Heart right ventricle (tissue), 16 donors: ENCODE data around the gene LMNA. TPM values are rescaled to one million over a fixed set of nuclear protein-coding genes. Genes with fewer than 3 reads are reported as not detected.

Source experiments
- ATAC-seq, 8 donors: fragments of 200-7000 bp; cut with Tn5 transposase; one replicate each; pipeline ENCODE4 v1.9.1; 2020; ENCODE audit warnings: mild to moderate bottlenecking in 8 of 8, moderate library complexity in 8 of 8, moderate number of reproducible peaks in 1 of 8
- DNase-seq, 2 donors: peaks; one replicate each; pipeline ENCODE4 v3.0.0-alpha.2; 2020
- H3K27ac ChIP-seq, 10 donors: fragments of 200-600 bp; sonication (generic) in 2 of 10; one replicate each; pipeline versions ENCODE4 v1.5.0 to v1.8.0; 2020 to 2022; ENCODE audit warnings: mild to moderate bottlenecking in 3 of 10
- H3K27me3 ChIP-seq, 7 donors: fragments of 200-600 bp; one replicate each; pipeline ENCODE4 v1.8.0; 2021 to 2022; ENCODE audit warnings: mild to moderate bottlenecking in 2 of 7
- H3K36me3 ChIP-seq, 9 donors: fragments of 200-600 bp; sonication (generic) in 1 of 9; one replicate each; pipeline versions ENCODE4 v1.5.0 to v1.8.0; 2020 to 2022; ENCODE audit warnings: mild to moderate bottlenecking in 2 of 9
- H3K4me1 ChIP-seq, 9 donors: fragments of 200-600 bp; sonication (generic) in 1 of 9; one replicate each; pipeline versions ENCODE4 v1.5.0 to v1.8.0; 2020 to 2022; ENCODE audit warnings: mild to moderate bottlenecking in 4 of 9
- H3K4me3 ChIP-seq, 10 donors: fragments of 200-600 bp; sonication (generic) in 2 of 10; one replicate each; pipeline versions ENCODE4 v1.5.0 to v1.8.0; 2020 to 2022; ENCODE audit warnings: mild to moderate bottlenecking in 7 of 10, moderate library complexity in 2 of 10
- H3K9me3 ChIP-seq, 11 donors: fragments of 200-600 bp in 10 of 11; sonication (generic) in 2 of 11; one replicate each; pipeline versions ENCODE4 v1.5.0 to v1.8.0; 2013 to 2022; ENCODE audit warnings: mild to moderate bottlenecking in 2 of 11, control low read depth in 1 of 11, moderate library complexity in 1 of 11
- WGBS, 2 donors: extraction: QIAGEN DNeasy Blood & Tissue Kit; methylation state at CpG; one replicate each; pipeline ENCODE4 v1.1.7; 2013; ENCODE audit warnings: inconsistent platforms in 1 of 2; 5-methylcytosine and 5-hydroxymethylcytosine counted together
- intact Hi-C, 10 donors: fragments of 100-400 bp; cut with DNase I; formaldehyde crosslinking; loops; one replicate each; pipeline versions ENCODE4 v1.11.1 to v1.14.2; 2022
- polyA plus RNA-seq, 2 donors: library from polyadenylated mRNA; stranded (reverse); fragments of 200-250 nt; gene quantifications; one replicate each; pipeline ENCODE4 v1.2.3, GENCODE V29; 2013
- total RNA-seq, 10 donors: library from RNA; stranded (reverse); fragmentation: NEBNext Ultra II Directional in 3 of 10; extraction: Animal tissue kit (Norgen Biotek cat#: 25700) in 3 of 10; gene quantifications; one replicate each; pipeline versions ENCODE4 v1.2.1 to v1.2.4, GENCODE V29; 2021 to 2023
- TF ChIP-seq, protein P1 (sequence below), 9 donors: fragments of 200-600 bp; sonication (generic) in 2 of 9; IDR thresholded peaks; one replicate each; pipeline versions ENCODE4 v1.5.0 to v1.8.0; 2021 to 2022; ENCODE audit warnings: antibody characterized with exemption in 9 of 9, mild to moderate bottlenecking in 5 of 9, moderate library complexity in 1 of 9
- donor health status: Arrhythmogenic right ventricular cardiomyopathy.
- donor health status: ischemic (EF 13 %, LVEDD 7.1; RV severe dilation, severe dysfunction).
- donor health status: healthy with polysubstance abuse.
- donor health status: DM: no; HTN: yes; CAD: no.
- donor health status: DM: no; HTN: no; CAD: no.
- donor health status: ischemic (EF 25% LVEDD 6.9; RV normal size, moderate dysfunction).
- donor health status: ischemic (EF 25% LVEDD 5.7; RV mildly dilated, moderate dysfunction).
- donor health status: healthy.
- donor health status: DM: yes; HTN: yes; CAD: no.
- donor health status: Ischemic cardiomyopathy.
- donor health status: ischemic (EF 35%, LVEDD 5.7; RV mildly dilated, moderate dysfunction).
- donor health status: nonischemic (EF 11% LVEDD 7.7; RV severe dilation, severe dysfunction).
- donor health status: DM: yes; HTN: yes; CAD: no.
- donor health status: PGD.
- donor health status: ischemic (EF 29% LVEDD 5.4; RV normal size, mild dysfunction).
- donor health status: nonischemic (EF 23%, LVEDD 6.1; RV moderate dilation, normal function).

The LMNA gene
- total and polyA plus RNA-seq, 12 donors = 213 to 554 (median 277) TPM

DNA sequence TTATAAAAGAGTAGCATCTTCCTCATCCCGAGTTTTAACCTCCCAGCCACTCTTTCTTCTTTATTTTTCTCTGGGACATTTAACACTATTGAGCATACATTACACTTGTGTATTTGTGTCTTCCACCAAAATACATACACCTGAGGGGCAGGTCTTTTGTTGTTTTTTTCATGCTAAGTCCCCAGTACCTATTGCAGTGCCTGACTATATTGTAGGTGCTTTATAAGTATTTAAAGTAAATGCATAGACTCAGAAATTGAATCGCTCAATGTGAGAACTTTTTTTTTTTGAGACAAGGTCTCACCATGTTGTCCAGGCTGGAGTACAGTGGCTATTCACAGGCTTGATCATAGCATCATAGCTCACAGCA is 31.1 kb downstream of the LMNA start:
- no peak overlapping the region for H3K4me3 ChIP-seq
- WGBS, 2 donors = 66 to 76% methylated on average over 2 of the region's 2 CpGs
- TF ChIP-seq, protein P1, sequence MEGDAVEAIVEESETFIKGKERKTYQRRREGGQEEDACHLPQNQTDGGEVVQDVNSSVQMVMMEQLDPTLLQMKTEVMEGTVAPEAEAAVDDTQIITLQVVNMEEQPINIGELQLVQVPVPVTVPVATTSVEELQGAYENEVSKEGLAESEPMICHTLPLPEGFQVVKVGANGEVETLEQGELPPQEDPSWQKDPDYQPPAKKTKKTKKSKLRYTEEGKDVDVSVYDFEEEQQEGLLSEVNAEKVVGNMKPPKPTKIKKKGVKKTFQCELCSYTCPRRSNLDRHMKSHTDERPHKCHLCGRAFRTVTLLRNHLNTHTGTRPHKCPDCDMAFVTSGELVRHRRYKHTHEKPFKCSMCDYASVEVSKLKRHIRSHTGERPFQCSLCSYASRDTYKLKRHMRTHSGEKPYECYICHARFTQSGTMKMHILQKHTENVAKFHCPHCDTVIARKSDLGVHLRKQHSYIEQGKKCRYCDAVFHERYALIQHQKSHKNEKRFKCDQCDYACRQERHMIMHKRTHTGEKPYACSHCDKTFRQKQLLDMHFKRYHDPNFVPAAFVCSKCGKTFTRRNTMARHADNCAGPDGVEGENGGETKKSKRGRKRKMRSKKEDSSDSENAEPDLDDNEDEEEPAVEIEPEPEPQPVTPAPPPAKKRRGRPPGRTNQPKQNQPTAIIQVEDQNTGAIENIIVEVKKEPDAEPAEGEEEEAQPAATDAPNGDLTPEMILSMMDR (IDR thresholded peaks at IDR 0.05) = no peak
- H3K27me3 ChIP-seq = peaks cover 0 to 14% (median 12%) of the 10 kb centered on the region in 7 donors
- H3K27ac ChIP-seq = peak overlapping the region in 1 of 10 donors; percentile 89
- H3K36me3 ChIP-seq = peaks cover 0 to 7% (median 0%) of the 10 kb centered on the region in 9 donors
- peaks cover 8 to 53% (median 24%) of the 10 kb centered on the region in 9 donors for H3K4me1 ChIP-seq
- intact Hi-C loops = loop anchor here (1.0 to 5.0 kb wide), 6 partner anchors 77 to 172 kb away; no protein-coding TSS in a partner anchor
- H3K9me3 ChIP-seq = no peaks in the 10 kb centered on the region
- DNase-seq (no peak), ATAC-seq (no peak)

GRCh38 chr1:156146020-156146768 is 31.7 kb downstream of the LMNA start:
- no peaks in the 10 kb centered on the region for H3K9me3 ChIP-seq
- DNase-seq (peak; percentile 67 to 81), ATAC-seq (peak; percentile 18 to 67 (median 58))
- H3K4me3 ChIP-seq = peak overlapping the region in 4 of 10 donors; percentile 0 to 28 (median 9)
- H3K27me3 ChIP-seq = peaks cover 0 to 19% (median 18%) of the 10 kb centered on the region in 7 donors
- peak overlapping the region in 3 of 10 donors; percentile 2 to 89 (median 3) for H3K27ac ChIP-seq
- TF ChIP-seq, protein P1 (IDR thresholded peaks at IDR 0.05) = peak; percentile 36 to 78 (median 71)
- 12 to 18% methylated on average over 13 of the region's 13 CpGs for WGBS, 2 donors
- peaks cover 0 to 1% (median 0%) of the 10 kb centered on the region in 9 donors for H3K36me3 ChIP-seq
- intact Hi-C loops = loop anchor here in 9 of 10 donors (1.0 to 5.0 kb wide), 6 partner anchors 76 to 171 kb away; no protein-coding TSS in a partner anchor
- peaks cover 4 to 54% (median 20%) of the 10 kb centered on the region in 9 donors for H3K4me1 ChIP-seq

- peak in 1 of 2 donors; percentile 25 for DNase-seq
- Histone ChIP-seq H3K9me3 (no peaks in the 10 kb centered on the region), H3K36me3 (no peaks in the 10 kb centered on the region), H3K27ac (peak overlapping the region in 4 of 10 donors; percentile 2 to 89 (median 14)), H3K4me3 (no peak overlapping the region), H3K4me1 (peaks cover 3 to 59% (median 15%) of the 10 kb centered on the region in 9 donors), H3K27me3 (peaks cover 0 to 23% (median 20%) of the 10 kb centered on the region in 7 donors)
- TF ChIP-seq, protein P1 (IDR thresholded peaks at IDR 0.05) = no peak
- 33 to 34% methylated on average over 9 of the region's 9 CpGs for WGBS, 2 donors
- peak in 6 of 8 donors; percentile 6 to 16 (median 10) for ATAC-seq
- intact Hi-C loops = loop anchor here in 9 of 10 donors (1.0 to 5.0 kb wide), 6 partner anchors 75 to 170 kb away; no protein-coding TSS in a partner anchor
Measured at GRCh38 chr1:156146769-156147405, 32.4 kb downstream of the LMNA start.

DNA sequence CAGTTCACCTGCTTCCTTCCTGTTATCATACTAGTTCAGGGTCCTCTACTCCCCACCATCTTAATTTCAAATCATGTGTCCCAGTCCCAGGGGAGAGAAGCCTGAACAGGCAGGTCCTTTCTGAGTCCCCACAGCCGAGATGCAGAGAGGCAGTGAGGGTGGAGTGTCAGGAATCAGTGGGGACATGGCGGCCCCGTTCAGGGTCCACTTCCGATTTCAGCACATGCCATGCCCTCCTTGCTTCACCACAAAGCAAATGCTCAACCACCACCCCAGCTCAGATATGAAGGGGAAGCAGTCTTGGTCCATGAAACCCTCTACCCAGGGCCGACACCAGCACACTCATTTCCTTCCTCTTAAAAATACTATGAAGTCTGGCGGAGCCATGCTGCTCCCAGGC is 33.7 kb downstream of the LMNA start:
- Histone ChIP-seq H3K4me3 (no peak overlapping the region), H3K36me3 (no peaks in the 10 kb centered on the region), H3K27me3 (peaks cover 0 to 25% (median 20%) of the 10 kb centered on the region in 7 donors), H3K27ac (peak overlapping the region in 3 of 10 donors; percentile 16 to 89 (median 22)), H3K4me1 (peaks cover 3 to 71% (median 15%) of the 10 kb centered on the region in 9 donors), H3K9me3 (no peaks in the 10 kb centered on the region)
- TF ChIP-seq, protein P1 (IDR thresholded peaks at IDR 0.05) = no peak
- ATAC-seq (peak in 3 of 8 donors; percentile 17 to 31 (median 29)), DNase-seq (no peak)
- intact Hi-C loops = loop anchor here in 2 of 10 donors (5.0 kb wide), 2 partner anchors 74 to 169 kb away; no protein-coding TSS in a partner anchor
- 44 to 62% methylated on average over 6 of the region's 6 CpGs for WGBS, 2 donors
